ENCODE results near the gene MON1A. TPM values are rescaled to one million over a fixed set of nuclear protein-coding genes. Genes with fewer than 3 reads are reported as not detected.

MON1A gene
- total RNA-seq, 1 experiment from 2014 or later = 9.6 TPM

DNA sequence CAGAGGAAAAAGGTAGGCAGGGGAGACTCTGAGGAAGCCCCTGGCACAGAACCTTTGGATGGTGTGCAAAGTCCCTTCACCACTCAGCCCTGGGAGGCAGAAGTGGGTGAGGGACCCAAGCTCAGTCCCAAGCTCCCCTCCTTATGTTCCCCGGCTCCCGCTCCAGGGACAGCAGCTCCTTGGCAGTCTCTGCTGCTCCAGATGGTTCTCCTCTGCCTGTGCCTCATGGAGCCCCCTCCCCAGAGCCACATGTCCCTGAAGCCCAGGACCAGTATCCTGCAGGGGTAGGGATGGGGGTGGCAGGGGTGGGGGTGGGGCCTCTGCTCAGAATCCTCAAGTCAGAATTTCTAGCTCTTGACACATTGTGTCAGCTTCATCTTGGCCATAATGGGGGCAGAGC, 51.9 kb downstream of the MON1A start:
- no peaks in the 10 kb centered on the region for H3K36me3 ChIP-seq (ENCODE audit: insufficient read depth, low read length)
- H4K20me1 ChIP-seq (ENCODE audit: insufficient read depth, low read depth, low read length) = no peaks in the 10 kb centered on the region
- no peak overlapping the region for H3K4me2 ChIP-seq (ENCODE audit: low read depth, low read length, poor library complexity, severe bottlenecking)
- H3K9ac ChIP-seq (ENCODE audit: low read length) = no peak overlapping the region
- no peak for DNase-seq
- H3K27ac ChIP-seq (ENCODE audit: low read length) = no peak overlapping the region
- H3K4me1 ChIP-seq (ENCODE audit: low read length) = peaks cover 25% of the 10 kb centered on the region
- no peak overlapping the region for H3K4me3 ChIP-seq (ENCODE audit: low read length)
- no peaks in the 10 kb centered on the region for H3K9me2 ChIP-seq (replicated peaks; ENCODE audit: insufficient read depth, low read length)
- H2AFZ ChIP-seq (ENCODE audit: low read length) = no peak overlapping the region
- no peaks in the 10 kb centered on the region for H3K27me3 ChIP-seq (ENCODE audit: low read length)
- no peaks in the 10 kb centered on the region for H3K79me2 ChIP-seq (ENCODE audit: low read length)
- H3K9me3 ChIP-seq (ENCODE audit: low read length) = no peaks in the 10 kb centered on the region

DNA sequence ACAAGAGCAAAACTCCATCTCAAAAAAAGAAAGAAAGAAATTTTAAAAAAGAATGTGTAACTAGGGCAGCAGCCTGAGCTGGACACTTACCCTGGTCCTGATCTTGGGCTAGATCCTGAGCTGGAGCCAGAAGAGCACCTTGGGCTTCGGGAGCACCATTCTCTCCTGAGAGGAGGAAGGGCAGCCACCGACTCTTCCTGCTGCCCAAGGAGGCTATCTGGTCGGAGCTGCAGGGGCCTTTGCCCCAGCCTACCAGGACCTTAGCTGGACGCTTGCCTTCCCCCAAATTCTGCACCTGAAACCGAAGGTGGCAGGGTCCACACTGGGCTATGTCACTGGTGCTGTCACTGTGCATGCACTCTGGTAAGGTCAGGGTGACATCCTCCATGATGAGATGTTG, 53.0 kb downstream of the MON1A start:
- no peaks in the 10 kb centered on the region for H3K79me2 ChIP-seq (ENCODE audit: low read length)

DNA sequence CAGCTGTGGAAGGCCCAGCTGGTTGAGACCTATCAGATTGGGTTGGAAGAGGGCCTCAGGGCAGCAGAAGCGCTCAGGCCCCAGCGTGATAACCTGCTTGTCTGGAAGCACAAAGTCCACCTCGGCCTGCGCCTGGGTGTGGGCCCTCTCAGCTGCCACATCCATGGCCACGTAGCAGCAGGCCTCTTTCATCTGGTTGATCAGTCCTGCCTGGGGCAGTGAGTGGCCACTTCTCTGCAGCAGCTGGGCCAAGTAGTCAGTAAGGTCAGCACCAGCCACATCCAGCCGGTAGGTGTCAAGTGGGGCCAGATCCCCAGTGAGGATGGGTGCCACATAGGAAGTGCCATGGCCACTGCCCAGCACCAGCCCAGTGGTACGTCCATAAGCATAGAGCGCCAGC, 56.0 kb downstream of the MON1A start:
- Histone ChIP-seq H3K36me3 (ENCODE audit: insufficient read depth, low read length) (no peaks in the 10 kb centered on the region), H3K27ac (ENCODE audit: low read length) (no peak overlapping the region), H2AFZ (ENCODE audit: low read length) (no peak overlapping the region), H4K20me1 (ENCODE audit: insufficient read depth, low read depth, low read length) (no peaks in the 10 kb centered on the region; the same call in 1 of the 2 replicates), H3K4me3 (ENCODE audit: low read length) (no peak overlapping the region), H3K4me2 (ENCODE audit: low read depth, low read length, poor library complexity, severe bottlenecking) (no peak overlapping the region), H3K79me2 (ENCODE audit: low read length) (no peaks in the 10 kb centered on the region), H3K9ac (ENCODE audit: low read length) (no peak overlapping the region), H3K9me3 (ENCODE audit: low read length) (no peaks in the 10 kb centered on the region), H3K4me1 (ENCODE audit: low read length) (peaks cover 25% of the 10 kb centered on the region), H3K9me2 (replicated peaks; ENCODE audit: insufficient read depth, low read length) (no peaks in the 10 kb centered on the region), H3K27me3 (ENCODE audit: low read length) (no peaks in the 10 kb centered on the region; the same call in 1 of the 2 replicates)
- no peak for DNase-seq

More for the DNA sequence above, 53.0 kb downstream of the MON1A start:
- Histone ChIP-seq H3K9ac (ENCODE audit: low read length) (no peak overlapping the region), H3K4me1 (ENCODE audit: low read length) (peaks cover 19% of the 10 kb centered on the region), H3K4me3 (ENCODE audit: low read length) (no peak overlapping the region), H3K27ac (ENCODE audit: low read length) (no peak overlapping the region), H2AFZ (ENCODE audit: low read length) (no peak overlapping the region), H3K4me2 (ENCODE audit: low read depth, low read length, poor library complexity, severe bottlenecking) (no peak overlapping the region), H4K20me1 (ENCODE audit: insufficient read depth, low read depth, low read length) (no peaks in the 10 kb centered on the region), H3K27me3 (ENCODE audit: low read length) (no peaks in the 10 kb centered on the region; the same call in 1 of the 2 replicates), H3K9me3 (ENCODE audit: low read length) (no peaks in the 10 kb centered on the region), H3K9me2 (replicated peaks; ENCODE audit: insufficient read depth, low read length) (no peaks in the 10 kb centered on the region), H3K36me3 (ENCODE audit: insufficient read depth, low read length) (no peaks in the 10 kb centered on the region)
- DNase-seq = no peak

DNA sequence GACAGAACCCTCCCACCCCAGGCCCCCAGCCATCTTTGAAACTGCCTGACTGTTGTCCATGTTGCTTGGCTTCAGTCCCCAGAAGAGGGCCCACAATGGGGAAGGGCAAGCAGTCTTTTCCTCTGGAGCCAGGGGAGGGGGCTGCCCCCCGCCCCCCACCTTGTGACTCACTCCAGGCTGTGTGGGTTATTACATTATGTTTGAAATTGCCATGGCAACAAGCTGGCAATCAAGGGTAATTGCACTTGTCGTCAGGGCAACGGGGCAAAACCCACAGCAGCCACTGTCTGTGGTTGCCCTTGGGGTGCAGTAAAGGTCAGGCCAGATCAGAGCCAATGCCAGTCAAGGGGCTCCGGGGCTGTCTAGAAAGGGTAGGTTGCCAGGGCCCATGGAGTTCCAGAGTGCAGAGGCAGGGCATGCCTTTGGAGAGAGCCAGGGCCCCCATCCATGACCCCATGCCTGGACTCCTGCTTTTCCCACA, 56.8 kb downstream of the MON1A start:
- Histone ChIP-seq H3K36me3 (ENCODE audit: insufficient read depth, low read length) (no peaks in the 10 kb centered on the region), H3K9me3 (ENCODE audit: low read length) (no peaks in the 10 kb centered on the region), H3K4me2 (ENCODE audit: low read depth, low read length, poor library complexity, severe bottlenecking) (no peak overlapping the region), H4K20me1 (ENCODE audit: insufficient read depth, low read depth, low read length) (no peaks in the 10 kb centered on the region; the same call in 1 of the 2 replicates), H2AFZ (ENCODE audit: low read length) (no peak overlapping the region), H3K4me3 (ENCODE audit: low read length) (no peak overlapping the region), H3K9me2 (replicated peaks; ENCODE audit: insufficient read depth, low read length) (no peaks in the 10 kb centered on the region), H3K9ac (ENCODE audit: low read length) (no peak overlapping the region), H3K79me2 (ENCODE audit: low read length) (no peaks in the 10 kb centered on the region), H3K27ac (ENCODE audit: low read length) (no peak overlapping the region), H3K27me3 (ENCODE audit: low read length) (no peaks in the 10 kb centered on the region; the same call in 1 of the 2 replicates), H3K4me1 (ENCODE audit: low read length) (peaks cover 33% of the 10 kb centered on the region)
- peak; percentile 65 for DNase-seq

DNA sequence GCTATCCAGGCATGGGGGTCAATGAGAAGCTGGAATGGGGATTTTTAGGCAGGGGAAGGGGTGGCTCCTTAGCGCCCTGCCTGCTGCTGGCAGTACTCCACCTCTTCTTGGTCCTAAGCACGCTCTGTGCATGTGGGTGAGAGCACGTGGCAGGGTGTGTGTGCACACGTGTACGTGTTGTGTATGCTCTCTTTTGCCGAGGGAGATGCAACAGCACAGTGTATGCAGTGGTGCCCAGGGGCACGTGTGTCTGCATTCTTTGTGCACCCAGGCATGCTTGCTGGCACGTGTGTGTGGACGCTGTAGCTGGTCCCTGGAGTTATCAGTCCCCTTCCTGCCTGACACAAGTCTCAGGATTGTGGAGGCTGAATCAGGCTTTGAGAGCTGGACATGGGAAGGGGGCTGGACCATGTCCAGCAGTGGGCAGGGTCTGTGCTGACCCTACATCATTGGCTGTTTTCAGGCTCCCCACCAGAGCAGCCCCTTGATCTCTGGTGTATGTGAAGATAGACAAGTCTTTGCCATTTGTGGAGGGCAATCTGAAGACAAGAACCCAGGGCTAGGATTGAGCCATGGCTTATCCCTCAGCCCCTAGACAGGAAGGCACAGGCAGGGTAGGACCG, 58.0 kb downstream of the MON1A start:
- H3K27me3 ChIP-seq (ENCODE audit: low read length) = no peaks in the 10 kb centered on the region; the same call in 1 of the 2 replicates
- no peak overlapping the region for H3K4me3 ChIP-seq (ENCODE audit: low read length)
- H3K4me2 ChIP-seq (ENCODE audit: low read depth, low read length, poor library complexity, severe bottlenecking) = no peak overlapping the region
- no peaks in the 10 kb centered on the region for H3K9me2 ChIP-seq (replicated peaks; ENCODE audit: insufficient read depth, low read length)
- H3K4me1 ChIP-seq (ENCODE audit: low read length) = peaks cover 45% of the 10 kb centered on the region
- H3K27ac ChIP-seq (ENCODE audit: low read length) = no peak overlapping the region
- H4K20me1 ChIP-seq (ENCODE audit: insufficient read depth, low read depth, low read length) = no peaks in the 10 kb centered on the region; the same call in 1 of the 2 replicates
- DNase-seq = no peak
- H3K36me3 ChIP-seq (ENCODE audit: insufficient read depth, low read length) = no peaks in the 10 kb centered on the region
- H2AFZ ChIP-seq (ENCODE audit: low read length) = no peak overlapping the region
- H3K79me2 ChIP-seq (ENCODE audit: low read length) = no peaks in the 10 kb centered on the region
- H3K9me3 ChIP-seq (ENCODE audit: low read length) = no peaks in the 10 kb centered on the region
- H3K9ac ChIP-seq (ENCODE audit: low read length) = no peak overlapping the region

DNA sequence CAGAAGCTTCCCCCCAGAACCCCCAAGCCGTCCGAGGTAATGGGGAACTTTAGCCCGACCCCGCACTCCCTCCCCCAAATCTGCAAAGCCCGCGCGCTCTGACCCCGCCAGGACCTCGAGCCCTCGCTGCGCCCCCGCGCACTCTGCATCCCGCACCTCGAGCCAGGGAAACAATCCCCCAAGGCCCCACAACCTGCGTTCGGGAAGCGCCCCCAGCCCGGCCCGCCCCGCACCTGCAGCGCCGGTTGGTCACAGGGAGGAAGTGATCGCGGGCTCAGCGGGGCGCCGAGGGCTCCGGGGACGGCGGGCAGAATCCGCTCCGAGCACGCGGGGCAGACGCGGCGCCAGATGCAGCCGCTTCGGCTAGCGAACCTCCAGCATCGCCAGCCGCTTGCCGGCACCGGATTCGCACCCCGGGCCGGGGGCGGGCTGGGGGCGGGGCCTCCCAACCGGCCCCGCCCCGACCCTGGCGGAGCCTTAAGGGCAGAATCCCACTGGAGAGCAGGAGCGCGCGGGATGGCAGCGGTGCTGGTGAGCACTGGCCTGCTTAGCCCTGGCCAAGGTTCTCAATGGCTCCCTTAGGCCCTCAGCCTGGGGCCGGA, 60.0 kb downstream of the MON1A start, which contains the start of gene CAMKV:
Gene CAMKV, minus strand, starts transcription at position 382 of the 602 bp plus-strand sequence. CDS start 7,518 bp downstream, outside the sequence.
- Histone ChIP-seq H3K27me3 (ENCODE audit: low read length) (no peaks in the 10 kb centered on the region; the same call in 1 of the 2 replicates), H3K27ac (ENCODE audit: low read length) (no peak within 1 kb of the TSS; the same call in 1 of the 2 replicates), H4K20me1 (ENCODE audit: insufficient read depth, low read depth, low read length) (peaks cover 8% of the 10 kb centered on the region; the same call in 1 of the 2 replicates), H3K9ac (ENCODE audit: low read length) (peak within 1 kb of the TSS; percentile 63), H3K9me2 (replicated peaks; ENCODE audit: insufficient read depth, low read length) (no peaks in the 10 kb centered on the region), H3K36me3 (ENCODE audit: insufficient read depth, low read length) (no peaks in the 10 kb centered on the region), H3K4me1 (ENCODE audit: low read length) (peaks cover 65% of the 10 kb centered on the region), H3K4me3 (ENCODE audit: low read length) (peak within 1 kb of the TSS; percentile 67), H3K79me2 (ENCODE audit: low read length) (no peaks in the 10 kb centered on the region), H3K9me3 (ENCODE audit: low read length) (no peaks in the 10 kb centered on the region), H2AFZ (ENCODE audit: low read length) (peak within 1 kb of the TSS; percentile 53; the same call in 1 of the 2 replicates), H3K4me2 (ENCODE audit: low read depth, low read length, poor library complexity, severe bottlenecking) (peak within 1 kb of the TSS; percentile 79)
- DNase-seq = peak; percentile 78

DNA sequence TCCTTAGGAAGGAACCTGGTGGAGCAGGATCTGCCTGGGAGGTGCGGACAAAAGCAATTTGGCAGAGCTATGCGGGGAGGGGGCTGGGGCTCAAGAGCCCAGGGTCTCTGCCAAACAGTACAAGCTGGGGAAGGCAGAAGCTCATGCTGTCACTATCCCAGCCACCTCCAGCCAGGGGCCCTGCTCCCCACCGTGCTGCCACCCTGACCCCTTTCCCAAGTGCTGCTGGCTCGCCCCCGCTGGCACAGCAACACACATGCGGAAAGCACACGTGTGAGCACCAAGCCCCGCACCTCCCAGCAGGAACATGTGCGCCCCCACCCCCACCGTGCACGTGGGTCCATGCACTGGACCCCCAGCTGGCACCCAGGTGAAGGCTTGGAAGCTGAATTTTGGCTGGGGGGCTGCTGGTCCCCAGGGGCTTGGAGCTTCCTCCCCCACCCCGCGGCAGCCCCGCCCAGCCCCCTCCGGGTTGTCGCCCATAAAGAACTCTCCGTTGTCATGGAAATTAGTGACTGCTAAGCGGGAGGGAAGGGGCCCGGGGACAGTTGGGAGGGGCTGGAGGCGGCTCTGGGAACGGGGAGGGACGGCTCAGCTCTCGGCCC, 60.6 kb downstream of the MON1A start:
- Histone ChIP-seq H2AFZ (ENCODE audit: low read length) (peak overlapping the region; percentile 53; the same call in 1 of the 2 replicates), H3K4me3 (ENCODE audit: low read length) (peak overlapping the region; percentile 67), H3K27me3 (ENCODE audit: low read length) (no peaks in the 10 kb centered on the region; the same call in 1 of the 2 replicates)

More for the DNA sequence above, 60.6 kb downstream of the MON1A start:
- Histone ChIP-seq H3K9me2 (replicated peaks; ENCODE audit: insufficient read depth, low read length) (no peaks in the 10 kb centered on the region), H3K36me3 (ENCODE audit: insufficient read depth, low read length) (no peaks in the 10 kb centered on the region), H3K9ac (ENCODE audit: low read length) (peak overlapping the region; percentile 63), H3K79me2 (ENCODE audit: low read length) (no peaks in the 10 kb centered on the region), H4K20me1 (ENCODE audit: insufficient read depth, low read depth, low read length) (peaks cover 8% of the 10 kb centered on the region; the same call in 1 of the 2 replicates), H3K4me1 (ENCODE audit: low read length) (peaks cover 68% of the 10 kb centered on the region), H3K4me2 (ENCODE audit: low read depth, low read length, poor library complexity, severe bottlenecking) (peak overlapping the region; percentile 79), H3K27ac (ENCODE audit: low read length) (peak overlapping the region; percentile 3; the same call in 1 of the 2 replicates), H3K9me3 (ENCODE audit: low read length) (no peaks in the 10 kb centered on the region)
- peak; percentile 72 for DNase-seq

Measured in Karpas-422 (cell line).